K562 (cell line): ENCODE data around the gene NECTIN4. TPM values are rescaled to one million over a fixed set of nuclear protein-coding genes. Genes with fewer than 3 reads are reported as not detected.
A peak's percentile ranks its signal among the peaks of the same experiment; 100 is the strongest.

ENCODE experiments used
- ATF2 ChIP-seq: sonication (generic); formaldehyde crosslinking; IDR thresholded peaks from 2 replicates; pipeline ENCODE4 v1.8.1; 2022; ENCODE audit warnings: missing genetic modification reagents
- DMBX1 ChIP-seq: fragments of 250-450 bp; sonication (Bioruptor Pico); IDR thresholded peaks from 2 replicates; pipeline ENCODE4 v1.8.0; 2022; ENCODE audit warnings: inconsistent platforms, mild to moderate bottlenecking, moderate library complexity, borderline replicate concordance
- DPF2 ChIP-seq: fragments of 450-650 bp; IDR thresholded peaks from 2 replicates; pipeline ENCODE4 v1.6.1; 2016
- EZH2 ChIP-seq: IDR thresholded peaks from 2 replicates; pipeline ENCODE4 v1.6.1; 2012; ENCODE audit warnings: low read depth, mild to moderate bottlenecking, inconsistent platforms, low read length, borderline replicate concordance
- FOXA1 ChIP-seq: fragments of 450-650 bp; IDR thresholded peaks from 2 replicates; pipeline ENCODE4 v1.6.1; 2016; ENCODE audit warnings: mild to moderate bottlenecking, borderline replicate concordance
- HMGXB4 ChIP-seq: sonication (generic); formaldehyde crosslinking; IDR thresholded peaks from 2 replicates; pipeline ENCODE4 v1.8.1; 2023; ENCODE audit warnings: mild to moderate bottlenecking, missing genetic modification reagents
- JUNB ChIP-seq: fragments of 450-650 bp; formaldehyde crosslinking; conservative IDR thresholded peaks from 2 replicates; pipeline ENCODE4 v1.4.0; 2020; ENCODE audit warnings: mild to moderate bottlenecking
- NUFIP1 ChIP-seq: fragments of 450-650 bp; IDR thresholded peaks from 2 replicates; pipeline ENCODE4 v1.6.1; 2018; ENCODE audit not compliant: partially characterized antibody
- POLR2AphosphoS5 ChIP-seq: IDR thresholded peaks from 2 replicates; pipeline ENCODE4 v1.6.1; 2011; ENCODE audit warnings: mild to moderate bottlenecking, low read depth, low read length, moderate library complexity; ENCODE audit not compliant: control insufficient read depth, insufficient read depth
- RBM14 ChIP-seq: fragments of 200-400 bp; formaldehyde crosslinking; IDR thresholded peaks from 2 replicates; pipeline ENCODE4 v1.6.1; 2018; ENCODE audit warnings: low read depth, mild to moderate bottlenecking, low read length, moderate library complexity, borderline replicate concordance; ENCODE audit not compliant: insufficient read depth
- TCFL5 ChIP-seq: fragments of 250-450 bp; sonication (Bioruptor Pico); conservative IDR thresholded peaks from 2 replicates; pipeline ENCODE4 v1.6.1; 2021; ENCODE audit warnings: mild to moderate bottlenecking, moderate library complexity, matching md5 sums
- TEAD4 ChIP-seq, 2 experiments: sonication (generic) in 1 of 2; formaldehyde crosslinking in 1 of 2; IDR thresholded peaks; 2 replicates each; pipeline versions ENCODE4 v1.6.1 to v1.8.0; 2012 to 2022; ENCODE audit warnings: borderline replicate concordance in 1 of 2, inconsistent platforms in 1 of 2, low read length in 1 of 2, mild to moderate bottlenecking in 1 of 2, missing genetic modification reagents in 1 of 2
- ZFP36 ChIP-seq: fragments of 150-350 bp; IDR thresholded peaks from 2 replicates; pipeline ENCODE4 v1.6.1; 2018; ENCODE audit warnings: low read length, low read depth; ENCODE audit not compliant: partially characterized antibody
- ZNF263 ChIP-seq: sonication (generic); formaldehyde crosslinking; IDR thresholded peaks from 2 replicates; pipeline ENCODE4 v1.8.0; 2022; ENCODE audit warnings: mild to moderate bottlenecking, missing genetic modification reagents, borderline replicate concordance
- ZNF75A ChIP-seq: fragments of 450-650 bp; formaldehyde crosslinking; IDR thresholded peaks from 2 replicates; pipeline ENCODE4 v1.4.0; 2020; ENCODE audit warnings: mild to moderate bottlenecking
- polyA plus RNA-seq, 8 experiments: library from polyadenylated mRNA; depleted of rRNA in 4 of 8; stranded (reverse) in 5 of 8; unstranded in 3 of 8; fragments of >200 nt; fragmentation: Nextera tagmentation in 2 of 8; fragmentation: Illumina TruSeq in 1 of 8; extraction: Ambion mirVana in 2 of 8; extraction: Trizol in 1 of 8; gene quantifications; 2 replicates each; pipeline versions ENCODE4 v1.2.1 to v1.2.3, GENCODE V29; 2011 to 2014; ENCODE audit warnings: inconsistent platforms in 1 of 8, missing spikeins in 1 of 8
- total RNA-seq, 7 experiments: library from RNA; depleted of rRNA in 6 of 7; stranded (reverse); fragments of >200 nt in 6 of 7; fragmentation: Illumina TruSeq in 2 of 7; extraction: Trizol in 2 of 7; gene quantifications; 2 replicates each; pipeline versions ENCODE4 v1.2.1 to v1.2.3, GENCODE V29; 2011 to 2021; ENCODE audit warnings: low replicate concordance in 1 of 7
- TF ChIP-seq, protein P1 (sequence below), 2 experiments: fragments of 450-650 bp in 1 of 2; sonication (generic) in 1 of 2; formaldehyde crosslinking in 1 of 2; IDR thresholded peaks in 1 of 2; conservative IDR thresholded peaks in 1 of 2; 2 replicates each; pipeline versions ENCODE4 v1.6.1 to v1.8.1; 2016 to 2023; ENCODE audit warnings: mild to moderate bottlenecking in 2 of 2, moderate library complexity in 2 of 2, inconsistent platforms in 1 of 2, missing genetic modification reagents in 1 of 2
- TF ChIP-seq, protein P2 (sequence below): fragments of 450-650 bp; IDR thresholded peaks from 2 replicates; pipeline ENCODE4 v1.6.1; 2018; ENCODE audit not compliant: partially characterized antibody

The NECTIN4 gene
- total and polyA plus RNA-seq, 9 of the 15 experiments (the other 6 are each of a cell fraction or from before 2014, with no cell fraction given), result 0.01 to 0.09 TPM; not detected in 7

DNA sequence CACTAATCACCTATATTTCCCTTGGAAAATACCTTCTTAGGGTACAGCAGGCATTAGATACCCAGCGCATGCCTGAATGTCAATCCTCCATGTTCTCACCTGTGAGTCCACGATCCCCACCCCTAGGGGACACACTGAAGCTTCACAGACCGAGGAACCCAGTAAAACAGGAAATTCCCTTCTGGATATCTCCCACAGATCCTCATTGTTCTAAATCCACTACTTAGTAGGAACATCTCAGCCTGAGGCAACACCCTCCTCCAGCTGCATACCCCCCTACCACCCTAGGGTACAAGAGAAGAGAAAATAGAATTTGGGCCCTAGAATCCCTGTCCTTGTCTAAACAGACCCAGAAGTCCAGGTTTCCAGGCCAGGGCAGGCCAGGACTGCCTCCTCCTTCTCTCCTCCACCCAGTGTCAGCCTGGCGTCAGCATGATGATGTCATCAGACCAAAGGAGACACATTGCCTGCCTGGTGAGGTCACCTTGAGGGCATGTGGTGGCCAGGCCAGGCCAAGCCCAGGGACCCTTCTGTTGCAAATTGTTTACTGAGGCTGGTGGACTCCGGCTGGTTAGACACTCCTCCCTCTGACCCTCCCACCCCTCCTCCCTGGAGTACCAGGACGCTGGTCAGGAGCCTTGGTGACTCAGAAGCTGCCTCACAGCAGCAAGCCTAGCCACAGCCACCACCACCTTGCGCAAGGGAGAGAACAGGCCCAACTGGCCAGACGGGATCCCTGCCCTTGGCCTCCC, 6.2 kb downstream of the NECTIN4 start (continued):
- TF ChIP-seq TEAD4 (IDR thresholded peaks at IDR 0.05; ENCODE audit: low read length) (no peak), TEAD4 (CRISPR knock-in tag; IDR thresholded peaks at IDR 0.05; ENCODE audit: borderline replicate concordance) (no peak), ZNF263 (CRISPR knock-in tag) (peak; percentile 98), DPF2 (peak; percentile 43; the same call in 1 of the 2 replicates), DMBX1 (CRISPR knock-in tag) (0 out of 2 replicates have a peak, but pooled peaks have one; percentile 26), ATF2 (peak; percentile 88), RBM14 (no peak), FOXA1 (no peak), ZFP36 (peak; percentile 2), ZNF75A (CRISPR knock-in tag) (no peak), EZH2 (no peak), NUFIP1 (no peak), TCFL5 (CRISPR knock-in tag) (no peak), JUNB (CRISPR knock-in tag) (peak; percentile 61; the same call in 1 of the 2 replicates), HMGXB4 (no peak), POLR2AphosphoS5 (no peak)
- TF ChIP-seq, protein P1, sequence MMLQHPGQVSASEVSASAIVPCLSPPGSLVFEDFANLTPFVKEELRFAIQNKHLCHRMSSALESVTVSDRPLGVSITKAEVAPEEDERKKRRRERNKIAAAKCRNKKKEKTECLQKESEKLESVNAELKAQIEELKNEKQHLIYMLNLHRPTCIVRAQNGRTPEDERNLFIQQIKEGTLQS (IDR thresholded peaks at IDR 0.05), result peak; percentile 99
- TF ChIP-seq, protein P1 (CRISPR knock-in tag; conservative IDR thresholded peaks at IDR 0.05), result peak; percentile 92
- TF ChIP-seq, protein P2, sequence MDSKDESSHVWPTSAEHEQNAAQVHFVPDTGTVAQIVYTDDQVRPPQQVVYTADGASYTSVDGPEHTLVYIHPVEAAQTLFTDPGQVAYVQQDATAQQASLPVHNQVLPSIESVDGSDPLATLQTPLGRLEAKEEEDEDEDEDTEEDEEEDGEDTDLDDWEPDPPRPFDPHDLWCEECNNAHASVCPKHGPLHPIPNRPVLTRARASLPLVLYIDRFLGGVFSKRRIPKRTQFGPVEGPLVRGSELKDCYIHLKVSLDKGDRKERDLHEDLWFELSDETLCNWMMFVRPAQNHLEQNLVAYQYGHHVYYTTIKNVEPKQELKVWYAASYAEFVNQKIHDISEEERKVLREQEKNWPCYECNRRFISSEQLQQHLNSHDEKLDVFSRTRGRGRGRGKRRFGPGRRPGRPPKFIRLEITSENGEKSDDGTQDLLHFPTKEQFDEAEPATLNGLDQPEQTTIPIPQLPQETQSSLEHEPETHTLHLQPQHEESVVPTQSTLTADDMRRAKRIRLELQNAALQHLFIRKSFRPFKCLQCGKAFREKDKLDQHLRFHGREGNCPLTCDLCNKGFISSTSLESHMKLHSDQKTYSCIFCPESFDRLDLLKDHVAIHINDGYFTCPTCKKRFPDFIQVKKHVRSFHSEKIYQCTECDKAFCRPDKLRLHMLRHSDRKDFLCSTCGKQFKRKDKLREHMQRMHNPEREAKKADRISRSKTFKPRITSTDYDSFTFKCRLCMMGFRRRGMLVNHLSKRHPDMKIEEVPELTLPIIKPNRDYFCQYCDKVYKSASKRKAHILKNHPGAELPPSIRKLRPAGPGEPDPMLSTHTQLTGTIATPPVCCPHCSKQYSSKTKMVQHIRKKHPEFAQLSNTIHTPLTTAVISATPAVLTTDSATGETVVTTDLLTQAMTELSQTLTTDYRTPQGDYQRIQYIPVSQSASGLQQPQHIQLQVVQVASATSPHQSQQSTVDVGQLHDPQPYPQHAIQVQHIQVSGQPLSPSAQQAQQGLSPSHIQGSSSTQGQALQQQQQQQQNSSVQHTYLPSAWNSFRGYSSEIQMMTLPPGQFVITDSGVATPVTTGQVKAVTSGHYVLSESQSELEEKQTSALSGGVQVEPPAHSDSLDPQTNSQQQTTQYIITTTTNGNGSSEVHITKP, result no peak
